ENCODE measurements around the gene CFAP92. TPM values are rescaled to one million over a fixed set of nuclear protein-coding genes. Genes with fewer than 3 reads are reported as not detected.
"Not testable (repeated sequence)": the region's sequence is repeated elsewhere in the genome, so short reads cannot be mapped to it uniquely, and the experiment has no call there.

CFAP92 gene
- total RNA-seq, 1 donor from 2014 or later: not detected

DNA sequence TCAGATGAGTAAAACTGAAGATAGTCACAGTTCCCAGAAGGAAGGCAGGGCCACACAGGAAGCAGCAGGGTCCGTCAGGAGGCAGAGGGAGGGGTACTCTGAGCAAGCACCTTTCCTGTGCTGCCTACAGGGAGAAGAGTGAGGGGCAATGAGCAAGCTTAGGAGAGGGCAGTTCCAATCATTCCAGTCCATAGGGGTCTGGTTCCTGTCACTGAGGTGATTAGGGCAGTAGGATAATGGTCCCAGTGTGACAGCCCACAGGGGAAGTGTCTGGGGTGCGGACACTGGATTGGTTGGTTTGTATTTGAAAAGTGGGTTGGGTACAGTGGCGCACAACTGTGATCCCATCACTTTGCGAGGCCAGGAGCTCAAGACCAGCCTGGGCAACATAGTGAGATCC is 121.6 kb downstream of the CFAP92 start:
- DNase-seq (no peak), ATAC-seq (ENCODE audit: low read depth) (no peak)
- H3K36me3 Mint-ChIP-seq (ENCODE audit: low read depth): no peaks in the 10 kb centered on the region
- ChIA-PET CTCF (no interaction called here), POLR2A (no interaction called here)
- H3K4me1 Mint-ChIP-seq: peaks cover under 1% of the 10 kb centered on the region
- H3K9me3 Mint-ChIP-seq: no peaks in the 10 kb centered on the region
- no peaks in the 10 kb centered on the region for H3K27me3 Mint-ChIP-seq
- no peak overlapping the region for H3K4me3 Mint-ChIP-seq
- TF ChIP-seq, protein P1, sequence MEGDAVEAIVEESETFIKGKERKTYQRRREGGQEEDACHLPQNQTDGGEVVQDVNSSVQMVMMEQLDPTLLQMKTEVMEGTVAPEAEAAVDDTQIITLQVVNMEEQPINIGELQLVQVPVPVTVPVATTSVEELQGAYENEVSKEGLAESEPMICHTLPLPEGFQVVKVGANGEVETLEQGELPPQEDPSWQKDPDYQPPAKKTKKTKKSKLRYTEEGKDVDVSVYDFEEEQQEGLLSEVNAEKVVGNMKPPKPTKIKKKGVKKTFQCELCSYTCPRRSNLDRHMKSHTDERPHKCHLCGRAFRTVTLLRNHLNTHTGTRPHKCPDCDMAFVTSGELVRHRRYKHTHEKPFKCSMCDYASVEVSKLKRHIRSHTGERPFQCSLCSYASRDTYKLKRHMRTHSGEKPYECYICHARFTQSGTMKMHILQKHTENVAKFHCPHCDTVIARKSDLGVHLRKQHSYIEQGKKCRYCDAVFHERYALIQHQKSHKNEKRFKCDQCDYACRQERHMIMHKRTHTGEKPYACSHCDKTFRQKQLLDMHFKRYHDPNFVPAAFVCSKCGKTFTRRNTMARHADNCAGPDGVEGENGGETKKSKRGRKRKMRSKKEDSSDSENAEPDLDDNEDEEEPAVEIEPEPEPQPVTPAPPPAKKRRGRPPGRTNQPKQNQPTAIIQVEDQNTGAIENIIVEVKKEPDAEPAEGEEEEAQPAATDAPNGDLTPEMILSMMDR (IDR thresholded peaks at IDR 0.05): no peak
- no peak overlapping the region for H3K27ac Mint-ChIP-seq
- intact Hi-C loops (cut with micrococcal nuclease): loop anchor here (10.0 kb wide), 1 partner anchor 313 kb away; the partner anchor contains the start of gene CNBP

DNA sequence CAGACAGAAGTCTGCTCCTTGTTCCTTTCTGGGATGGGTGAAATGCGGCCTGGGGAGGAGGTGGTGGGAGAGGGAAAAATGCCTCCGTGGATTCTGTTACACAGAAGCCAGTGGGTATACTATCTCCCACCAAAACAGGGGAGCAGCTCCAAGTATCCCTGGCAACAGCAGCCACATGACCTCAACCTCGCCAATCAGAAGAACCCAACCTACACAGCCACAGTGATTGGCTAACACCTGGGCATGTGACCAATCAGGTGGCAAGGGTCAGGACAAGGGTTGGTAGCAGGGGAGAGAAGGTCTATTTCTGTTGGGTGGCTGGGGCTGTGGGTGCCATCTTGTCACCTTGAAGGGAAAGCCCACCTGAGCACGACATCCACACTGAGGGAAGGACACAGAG is 123.5 kb downstream of the CFAP92 start:
- TF ChIP-seq, protein P1 (IDR thresholded peaks at IDR 0.05): no peak
- CTCF ChIA-PET: no interaction called here
- POLR2A ChIA-PET: interaction anchor here (1.4 kb wide), 1 partner anchor 9 kb away, joined by 4 read pairs; the partner anchor contains the start of gene ACAD9
- ATAC-seq (ENCODE audit: low read depth): no peak
- no peak for DNase-seq
- Mint-ChIP-seq H3K27ac (no peak overlapping the region), H3K9me3 (no peaks in the 10 kb centered on the region), H3K27me3 (no peaks in the 10 kb centered on the region), H3K4me1 (no peaks in the 10 kb centered on the region), H3K36me3 (ENCODE audit: low read depth) (no peaks in the 10 kb centered on the region), H3K4me3 (no peak overlapping the region)
- intact Hi-C loops (cut with micrococcal nuclease): loop anchor here (10.0 kb wide), 1 partner anchor 314 kb away; the partner anchor contains the start of gene CNBP

DNA sequence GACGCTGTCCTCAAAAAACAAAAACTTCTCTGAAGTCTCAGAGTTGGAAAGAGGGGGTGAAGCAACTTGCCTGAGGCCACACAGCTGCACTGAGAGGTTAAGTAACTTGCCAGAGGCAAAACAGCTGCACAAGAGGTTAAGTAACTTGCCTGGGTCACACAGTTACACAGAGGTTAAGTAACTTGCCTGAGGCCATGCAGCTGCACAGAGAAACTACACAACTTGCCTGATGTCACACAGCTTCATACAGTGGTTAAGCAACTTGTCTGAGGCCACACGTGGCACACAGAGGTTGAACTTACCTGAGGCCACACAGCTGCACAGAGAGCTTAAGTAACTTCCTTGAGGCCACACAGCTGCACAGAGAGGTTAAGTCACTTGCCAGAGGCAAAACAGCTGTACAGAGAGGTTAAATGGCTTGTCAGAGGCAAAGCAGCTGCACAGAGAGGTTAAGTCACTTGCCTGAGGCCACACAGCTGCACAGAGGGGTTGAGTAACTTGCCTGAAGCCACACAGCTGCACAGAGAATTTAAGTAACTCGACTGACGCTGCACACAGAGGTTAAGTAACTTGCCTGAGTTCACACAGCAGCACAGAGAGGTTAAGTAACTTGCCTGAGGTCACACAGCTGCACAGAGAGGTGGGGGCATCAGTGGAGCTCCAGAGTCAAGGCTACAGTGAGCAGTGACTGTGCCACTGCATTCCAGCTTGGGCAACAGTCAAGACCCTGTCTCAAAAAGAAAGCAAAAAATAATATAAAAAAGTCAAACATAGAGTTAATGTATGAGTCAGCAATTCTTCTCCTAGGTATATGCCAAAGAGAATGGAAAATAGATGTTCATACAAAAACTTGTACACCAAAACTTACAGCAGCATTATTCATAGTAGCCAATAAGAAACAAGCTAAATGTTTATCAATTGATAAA is 126.4 kb downstream of the CFAP92 start:
- DNase-seq (no peak), ATAC-seq (ENCODE audit: low read depth) (no peak)
- intact Hi-C loops (cut with micrococcal nuclease): no loop called here
- Mint-ChIP-seq H3K4me3 (no peak overlapping the region), H3K4me1 (no peaks in the 10 kb centered on the region), H3K36me3 (ENCODE audit: low read depth) (no peaks in the 10 kb centered on the region), H3K27me3 (no peaks in the 10 kb centered on the region), H3K27ac (no peak overlapping the region), H3K9me3 (no peaks in the 10 kb centered on the region)
- CTCF ChIA-PET: no interaction called here
- POLR2A ChIA-PET: interaction anchor here (1.1 kb wide), 1 partner anchor 12 kb away, joined by 3 read pairs; the partner anchor contains the start of gene ACAD9
- TF ChIP-seq, protein P1 (IDR thresholded peaks at IDR 0.05): no peak

DNA sequence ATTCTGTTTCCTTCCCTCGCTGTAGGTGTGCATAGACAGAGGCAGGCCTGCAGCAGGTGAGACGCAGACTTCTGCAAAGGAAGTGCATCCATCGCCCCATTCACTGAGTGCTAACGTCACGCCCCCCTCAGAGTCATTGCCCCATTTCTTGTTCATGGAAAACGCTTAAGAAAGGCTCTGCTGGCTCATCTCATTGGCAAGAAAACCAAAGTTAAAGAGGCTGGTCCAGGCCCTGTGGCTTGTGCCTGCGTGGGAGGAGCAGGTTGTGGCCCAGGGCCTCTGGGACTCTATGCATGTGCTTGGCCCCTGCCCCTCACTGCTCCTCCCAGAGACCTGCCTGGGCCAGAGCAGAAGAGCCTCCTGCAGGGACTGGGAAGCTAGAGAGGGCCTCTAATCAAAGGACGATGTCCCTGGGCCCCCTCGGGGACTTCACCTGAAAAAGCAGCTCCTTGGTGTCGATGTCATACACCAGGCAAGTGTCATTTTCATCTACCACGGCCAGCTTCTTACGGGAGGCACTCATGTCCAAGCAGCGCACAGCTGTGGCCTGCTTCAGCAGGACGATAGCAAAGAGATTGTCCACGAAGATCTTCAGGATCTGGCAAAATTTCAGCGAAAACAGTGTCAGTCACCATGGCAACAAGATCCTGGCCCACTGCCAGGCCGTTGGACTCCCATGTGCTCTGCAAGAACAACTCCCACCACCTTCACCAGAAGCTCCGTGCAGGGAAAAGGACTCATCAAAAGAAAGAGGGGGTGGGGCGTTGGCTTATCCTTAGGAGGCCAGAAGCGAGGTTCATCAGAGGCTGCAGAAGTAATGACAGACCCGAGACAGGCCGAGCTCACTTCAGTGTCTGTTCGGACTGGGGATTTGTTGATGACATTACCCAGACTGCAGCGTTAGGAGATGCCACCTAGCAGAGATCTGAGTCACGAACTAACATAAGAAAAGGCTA is 128.7 kb downstream of the CFAP92 start:
- H3K9me3 Mint-ChIP-seq; H3K27ac Mint-ChIP-seq; H3K36me3 Mint-ChIP-seq (ENCODE audit: low read depth); H3K4me3 Mint-ChIP-seq; POLR2A ChIA-PET; ATAC-seq (ENCODE audit: low read depth); CTCF ChIA-PET; H3K4me1 Mint-ChIP-seq; intact Hi-C loops (cut with micrococcal nuclease); H3K27me3 Mint-ChIP-seq; DNase-seq: not testable (repeated sequence)

DNA sequence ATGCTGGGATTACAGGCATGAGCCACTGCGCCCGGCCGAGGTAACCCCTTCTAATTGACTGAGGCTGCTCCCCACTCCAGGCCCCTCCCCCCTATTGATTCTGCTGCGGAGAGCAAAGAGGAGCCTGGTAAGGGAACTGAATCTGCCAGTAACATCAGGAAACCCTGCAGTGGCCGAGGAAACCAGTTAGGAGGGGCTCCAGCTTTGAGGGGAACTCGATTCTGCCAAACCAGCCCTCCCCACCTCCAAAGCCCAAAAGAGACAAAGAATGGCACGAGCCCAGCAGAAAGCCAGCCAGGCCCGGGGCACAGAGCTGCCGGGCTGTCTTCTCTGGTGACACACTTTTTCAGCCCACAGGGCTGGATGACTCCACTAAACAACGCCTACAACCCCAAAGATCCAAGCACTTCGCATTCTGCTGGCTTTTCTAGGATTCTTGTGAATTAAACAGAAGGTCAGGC is 129.5 kb downstream of the CFAP92 start:
- intact Hi-C loops (cut with micrococcal nuclease): no loop called here
- Mint-ChIP-seq H3K27me3 (no peaks in the 10 kb centered on the region), H3K9me3 (peaks cover 8% of the 10 kb centered on the region), H3K36me3 (ENCODE audit: low read depth) (peaks cover 2% of the 10 kb centered on the region), H3K4me1 (no peaks in the 10 kb centered on the region), H3K4me3 (no peak overlapping the region), H3K27ac (no peak overlapping the region)
- TF ChIP-seq, protein P1 (IDR thresholded peaks at IDR 0.05): no peak
- no peak for ATAC-seq (ENCODE audit: low read depth)
- POLR2A ChIA-PET: no interaction called here
- DNase-seq: no peak
- CTCF ChIA-PET: no interaction called here
